Caco-2 (cell line): ENCODE measurements around the gene ARMH3. TPM values are rescaled to one million over a fixed set of nuclear protein-coding genes. Genes with fewer than 3 reads are reported as not detected.
A peak's percentile ranks its signal among the peaks of the same experiment; 100 is the strongest.

Experiments
- BruUV-seq: library from RNA; stranded (reverse); fragments of 400-500 nt; replicated peaks from 2 replicates; lab custom pipeline; 2021; lab: Mats Ljungman, UMichigan
- CTCF ChIA-PET: fragments of 300-600 bp; sonication (Branson Sonifier 250); formaldehyde crosslinking; loops from one replicate; lab custom pipeline; 2022; ENCODE audit warnings: antibody characterized with exemption; lab: Charles Lee
- POLR2A ChIA-PET: fragments of 300-600 bp; sonication (Branson Sonifier 250); formaldehyde crosslinking; loops from one replicate; lab custom pipeline; 2022; ENCODE audit warnings: antibody characterized with exemption; lab: Charles Lee
- DNase-seq, 2 experiments: peaks; one replicate each; pipeline versions ENCODE4 v3.0.0 to v3.0.0-alpha.2; 2020 to 2022
- H3K27me3 ChIP-seq: replicated peaks from 2 replicates; pipeline ENCODE4 v1.6.0; 2011; ENCODE audit warnings: low read length; ENCODE audit not compliant: control insufficient read depth, insufficient read depth
- H3K36me3 ChIP-seq: 2 replicates; pipeline ENCODE4 v1.5.1; 2011; ENCODE audit warnings: low read length; ENCODE audit not compliant: control insufficient read depth, insufficient read depth
- H3K4me1 ChIP-seq: fragments of 250-450 bp; sonication (Bioruptor Pico); 2 replicates; pipeline ENCODE4 v1.5.1; 2020; ENCODE audit warnings: mild to moderate bottlenecking
- H3K4me3 ChIP-seq: 2 replicates; pipeline ENCODE4 v1.5.1; 2011; ENCODE audit warnings: low read depth, mild to moderate bottlenecking, control low read depth, low read length
- H3K9me3 ChIP-seq: fragments of 250-450 bp; sonication (Bioruptor Pico); 2 replicates; pipeline ENCODE4 v1.5.1; 2020; ENCODE audit warnings: mild to moderate bottlenecking, moderate library complexity
- H3K27ac Mint-ChIP-seq: one replicate; pipeline ENCODE4 v1.8.0; 2022; ENCODE audit warnings: mixed read lengths; ENCODE audit not compliant: unreplicated experiment
- H3K27me3 Mint-ChIP-seq: one replicate; pipeline ENCODE4 v1.8.0; 2022; ENCODE audit warnings: mixed read lengths; ENCODE audit not compliant: insufficient read depth, unreplicated experiment
- H3K36me3 Mint-ChIP-seq: one replicate; pipeline ENCODE4 v1.8.0; 2022; ENCODE audit warnings: mild to moderate bottlenecking, mixed read lengths; ENCODE audit not compliant: insufficient read depth, unreplicated experiment
- H3K4me1 Mint-ChIP-seq: one replicate; pipeline ENCODE4 v1.8.0; 2022; ENCODE audit warnings: low read depth, mixed read lengths; ENCODE audit not compliant: unreplicated experiment
- H3K4me3 Mint-ChIP-seq: one replicate; pipeline ENCODE4 v1.8.0; 2022; ENCODE audit warnings: mild to moderate bottlenecking, moderate library complexity, mixed read lengths; ENCODE audit not compliant: unreplicated experiment
- H3K9me3 Mint-ChIP-seq: one replicate; pipeline ENCODE4 v1.8.0; 2022; ENCODE audit warnings: mixed read lengths; ENCODE audit not compliant: unreplicated experiment
- intact Hi-C: fragments of 100-400 bp; cut with micrococcal nuclease; formaldehyde crosslinking; loops from one replicate; pipeline ENCODE4 v1.10.0; 2022; ENCODE audit not compliant: unreplicated experiment
- total RNA-seq: library from RNA; stranded (reverse); gene quantifications from 2 replicates; pipeline ENCODE4 v1.2.3, GENCODE V29; 2022
- TF ChIP-seq, protein P1 (sequence below), 2 experiments: fragments of 200-600 bp in 1 of 2; IDR thresholded peaks; 1 replicate in 1 of 2; 2 replicates in 1 of 2; pipeline versions ENCODE4 v1.5.1 to v1.8.0; 2011 to 2022; ENCODE audit warnings: antibody characterized with exemption in 1 of 2, control low read depth in 1 of 2, inconsistent platforms in 1 of 2, low read depth in 1 of 2, low read length in 1 of 2, mild to moderate bottlenecking in 1 of 2, moderate library complexity in 1 of 2; ENCODE audit not compliant: insufficient read depth in 1 of 2, severe bottlenecking in 1 of 2, unreplicated experiment in 1 of 2

The ARMH3 gene
- total RNA-seq, 1 experiment from 2014 or later = 17.4 TPM

DNA sequence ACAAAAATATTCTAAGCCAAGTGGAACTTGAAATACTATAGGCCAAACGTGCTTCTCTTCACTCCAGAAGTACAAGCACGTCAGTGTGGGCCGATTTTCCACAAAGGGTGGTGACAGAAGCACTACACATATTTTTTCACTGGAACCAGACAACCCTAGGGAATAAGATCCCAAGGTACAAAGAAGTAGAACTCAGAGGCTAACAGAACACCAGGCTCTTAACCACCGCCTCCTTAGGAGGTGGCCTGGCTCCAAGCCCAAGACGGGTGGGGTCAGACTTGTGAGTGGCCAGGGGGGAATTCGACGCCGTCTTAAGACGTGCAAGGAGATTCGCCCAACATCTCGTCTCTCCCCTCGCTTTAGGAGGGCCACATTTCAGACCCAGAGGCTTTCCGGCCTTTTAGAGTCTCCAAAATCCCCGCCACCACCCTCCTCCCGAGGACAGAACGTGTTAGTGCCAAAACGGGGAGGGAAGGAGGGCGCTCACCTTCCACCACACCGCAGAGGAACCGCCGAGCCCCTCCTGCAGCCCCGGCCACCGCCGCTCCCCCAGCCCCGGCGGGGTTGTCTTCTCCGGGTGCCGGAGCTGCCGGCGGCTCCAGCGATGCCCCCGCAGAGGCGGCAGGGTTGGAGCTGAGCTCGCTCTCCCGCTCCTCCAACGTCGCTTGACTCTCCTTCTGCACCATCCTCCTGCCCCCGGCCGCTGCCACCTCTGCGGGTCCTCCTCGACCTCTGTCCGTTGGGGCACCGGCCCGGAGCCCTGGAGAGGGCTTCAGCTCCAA lies 238.4 kb downstream of the ARMH3 start:
- Histone ChIP-seq H3K36me3 (no peaks in the 10 kb centered on the region), H3K9me3 (no peaks in the 10 kb centered on the region), H3K27me3 (no peaks in the 10 kb centered on the region), H3K4me1 (peaks cover 6% of the 10 kb centered on the region), H3K4me3 (peak overlapping the region; percentile 86)
- Mint-ChIP-seq H3K36me3 (peaks cover 50% of the 10 kb centered on the region), H3K4me3 (peak overlapping the region; percentile 95), H3K27me3 (no peaks in the 10 kb centered on the region), H3K9me3 (no peaks in the 10 kb centered on the region), H3K4me1 (peaks cover 13% of the 10 kb centered on the region), H3K27ac (peak overlapping the region; percentile 97)
- no TSS peak for BruUV-seq
- ChIA-PET POLR2A (interaction anchor here (0.6 to 1.6 kb wide), 8 partner anchors 10 to 297 kb away, joined by 3 to 8 read pairs (median 4); partner anchors contain the start of gene ARMH3), CTCF (interaction anchor here (0.6 to 2.5 kb wide), 9 partner anchors 18 to 215 kb away, joined by 5 to 14 read pairs (median 6); partner anchors contain the start of gene NPM3)
- intact Hi-C loops = no loop called here
- TF ChIP-seq, protein P1, sequence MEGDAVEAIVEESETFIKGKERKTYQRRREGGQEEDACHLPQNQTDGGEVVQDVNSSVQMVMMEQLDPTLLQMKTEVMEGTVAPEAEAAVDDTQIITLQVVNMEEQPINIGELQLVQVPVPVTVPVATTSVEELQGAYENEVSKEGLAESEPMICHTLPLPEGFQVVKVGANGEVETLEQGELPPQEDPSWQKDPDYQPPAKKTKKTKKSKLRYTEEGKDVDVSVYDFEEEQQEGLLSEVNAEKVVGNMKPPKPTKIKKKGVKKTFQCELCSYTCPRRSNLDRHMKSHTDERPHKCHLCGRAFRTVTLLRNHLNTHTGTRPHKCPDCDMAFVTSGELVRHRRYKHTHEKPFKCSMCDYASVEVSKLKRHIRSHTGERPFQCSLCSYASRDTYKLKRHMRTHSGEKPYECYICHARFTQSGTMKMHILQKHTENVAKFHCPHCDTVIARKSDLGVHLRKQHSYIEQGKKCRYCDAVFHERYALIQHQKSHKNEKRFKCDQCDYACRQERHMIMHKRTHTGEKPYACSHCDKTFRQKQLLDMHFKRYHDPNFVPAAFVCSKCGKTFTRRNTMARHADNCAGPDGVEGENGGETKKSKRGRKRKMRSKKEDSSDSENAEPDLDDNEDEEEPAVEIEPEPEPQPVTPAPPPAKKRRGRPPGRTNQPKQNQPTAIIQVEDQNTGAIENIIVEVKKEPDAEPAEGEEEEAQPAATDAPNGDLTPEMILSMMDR (IDR thresholded peaks at IDR 0.05; ENCODE audit: insufficient read depth in 1 of 2, low read depth in 1 of 2, low read length in 1 of 2, severe bottlenecking in 1 of 2, unreplicated experiment in 1 of 2) = no peak
- DNase-seq = peak in 1 of 2 experiments; percentile 51

DNA sequence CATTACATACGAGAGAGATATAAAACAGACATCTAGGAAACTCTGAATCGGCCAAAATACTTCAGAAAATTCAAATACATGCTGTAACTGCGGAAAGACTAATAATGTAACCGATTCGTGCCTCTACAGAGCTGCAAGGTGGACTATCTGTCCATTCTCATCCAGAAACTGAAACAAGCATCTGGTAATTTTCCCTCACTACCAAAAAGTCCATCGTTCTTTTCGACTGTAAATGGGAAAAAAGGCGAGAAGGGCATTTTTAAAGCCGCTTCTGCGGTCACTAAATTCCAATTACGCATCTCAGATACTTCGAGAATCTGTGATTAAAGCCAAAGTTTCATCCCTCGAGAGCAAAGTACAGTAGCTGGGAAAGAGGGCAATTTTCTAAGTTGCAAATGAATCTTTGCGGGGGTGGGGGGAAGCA lies 239.0 kb downstream of the ARMH3 start:
- Mint-ChIP-seq H3K4me1 (peaks cover 13% of the 10 kb centered on the region), H3K27me3 (no peaks in the 10 kb centered on the region), H3K4me3 (peak overlapping the region; percentile 95), H3K9me3 (no peaks in the 10 kb centered on the region), H3K36me3 (peaks cover 51% of the 10 kb centered on the region), H3K27ac (peak overlapping the region; percentile 97)
- ChIA-PET POLR2A (interaction anchor here (0.6 kb wide), 1 partner anchor 581 kb away, joined by 3 read pairs; no protein-coding TSS in a partner anchor), CTCF (interaction anchor here (0.7 to 1.5 kb wide), 2 partner anchors 72 to 214 kb away, joined by 6 read pairs; no protein-coding TSS in a partner anchor)
- Histone ChIP-seq H3K9me3 (no peaks in the 10 kb centered on the region), H3K4me3 (peak overlapping the region; percentile 86), H3K36me3 (no peaks in the 10 kb centered on the region), H3K4me1 (peaks cover 6% of the 10 kb centered on the region), H3K27me3 (no peaks in the 10 kb centered on the region)
- intact Hi-C loops = no loop called here
- BruUV-seq = no TSS peak
- no peak for DNase-seq
- TF ChIP-seq, protein P1 (IDR thresholded peaks at IDR 0.05; ENCODE audit: insufficient read depth in 1 of 2, low read depth in 1 of 2, low read length in 1 of 2, severe bottlenecking in 1 of 2, unreplicated experiment in 1 of 2) = no peak

DNA sequence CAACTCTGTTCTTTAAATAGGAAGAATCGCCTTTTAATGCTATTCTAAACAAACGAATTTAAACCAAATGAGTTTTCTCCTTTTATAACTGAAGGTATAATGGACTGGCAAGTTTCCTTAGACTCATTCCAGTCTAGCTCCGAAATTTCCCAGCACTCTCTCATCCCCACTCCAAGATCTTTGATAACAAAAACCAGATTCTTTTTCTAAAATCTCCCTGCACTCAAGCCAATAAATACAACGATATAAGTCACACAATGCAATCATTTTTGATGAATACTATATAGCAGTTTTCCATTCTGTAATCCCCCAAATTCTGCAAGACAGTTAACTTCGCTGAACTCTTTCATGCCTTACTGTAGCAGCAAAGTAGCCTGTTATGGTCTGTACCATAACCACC lies 239.6 kb downstream of the ARMH3 start:
- Histone ChIP-seq H3K4me1 (peaks cover 6% of the 10 kb centered on the region), H3K4me3 (peak overlapping the region; percentile 86), H3K9me3 (no peaks in the 10 kb centered on the region), H3K27me3 (no peaks in the 10 kb centered on the region), H3K36me3 (no peaks in the 10 kb centered on the region)
- ChIA-PET POLR2A (interaction anchor here (0.6 to 0.7 kb wide), 3 partner anchors 23 to 582 kb away, joined by 3 to 12 read pairs (median 12); no protein-coding TSS in a partner anchor), CTCF (interaction anchor here (0.6 to 0.8 kb wide), 2 partner anchors 194 to 400 kb away, joined by 3 to 7 read pairs; no protein-coding TSS in a partner anchor)
- peak overlapping the region; percentile 95 for H3K4me3 Mint-ChIP-seq
- TF ChIP-seq, protein P1 (IDR thresholded peaks at IDR 0.05; ENCODE audit: insufficient read depth in 1 of 2, low read depth in 1 of 2, low read length in 1 of 2, severe bottlenecking in 1 of 2, unreplicated experiment in 1 of 2) = no peak
- peaks cover 54% of the 10 kb centered on the region for H3K36me3 Mint-ChIP-seq
- peaks cover 13% of the 10 kb centered on the region for H3K4me1 Mint-ChIP-seq
- no peaks in the 10 kb centered on the region for H3K27me3 Mint-ChIP-seq
- no peaks in the 10 kb centered on the region for H3K9me3 Mint-ChIP-seq
- peak overlapping the region; percentile 97 for H3K27ac Mint-ChIP-seq
- intact Hi-C loops = no loop called here
- TSS peak; percentile 26 for BruUV-seq
- DNase-seq = no peak
